ENCODE measurements around the gene NTNG1. TPM values are rescaled to one million over a fixed set of nuclear protein-coding genes. Genes with fewer than 3 reads are reported as not detected.

NTNG1 gene
- total RNA-seq, 1 experiment from 2014 or later, result 1.5 TPM

- H2BK12ac ChIP-seq (ENCODE audit: insufficient read length, low read depth, low read length), result no peak overlapping the region
- no peak overlapping the region for H3K18ac ChIP-seq (ENCODE audit: insufficient read length, low read depth, low read length)
- no peaks in the 10 kb centered on the region for H3K23me2 ChIP-seq (ENCODE audit: insufficient read length, low read depth, low read length, poor library complexity, severe bottlenecking)
- no peak for DNase-seq
- H3K14ac ChIP-seq (ENCODE audit: insufficient read depth, low read length), result no peak overlapping the region
- no peak overlapping the region for H3K4me3 Mint-ChIP-seq
- H3K27ac ChIP-seq (ENCODE audit: insufficient read length, low read depth, low read length), result no peak overlapping the region
- H3K9me3 Mint-ChIP-seq, result no peaks in the 10 kb centered on the region; a peak in 1 of 5 replicates
- H3K9ac ChIP-seq (ENCODE audit: extremely low read depth, insufficient read length, low read length), result no peak overlapping the region
- no peak for TF ChIP-seq CTCF (conservative IDR thresholded peaks at IDR 0.05)
- no CpG with 5 or more reads among the region's 1 CpG for WGBS (ENCODE audit: extremely low coverage, insufficient read length, low lambda C conversion rate)
- H3K4me1 ChIP-seq (ENCODE audit: insufficient read depth, low read length), result no peaks in the 10 kb centered on the region
- H2AFZ ChIP-seq (ENCODE audit: low read length), result no peak overlapping the region
- no peak overlapping the region for H2BK5ac ChIP-seq (ENCODE audit: insufficient read length, low read length)
- no peak overlapping the region for H2BK120ac ChIP-seq (ENCODE audit: low read depth, low read length, poor library complexity, severe bottlenecking)
- H2BK20ac ChIP-seq (ENCODE audit: low read depth, low read length, poor library complexity, severe bottlenecking), result no peak overlapping the region
- no peaks in the 10 kb centered on the region for H4K20me1 ChIP-seq (ENCODE audit: control insufficient read depth, insufficient read depth, insufficient read length)
- H3K27me3 ChIP-seq (ENCODE audit: insufficient read depth, low read length), result no peaks in the 10 kb centered on the region
- no peak overlapping the region for H3T11ph ChIP-seq (ENCODE audit: low read length)
- H3K4me1 Mint-ChIP-seq, result peaks cover 0 to 3% of the 10 kb centered on the region in 2 experiments; a peak in 1 of 4 replicates
- no peak overlapping the region for H3K4ac ChIP-seq (ENCODE audit: low read depth, low read length)
- H4K5ac ChIP-seq (ENCODE audit: insufficient read length, low read depth, low read length), result no peak overlapping the region
- no peak overlapping the region for H2AK5ac ChIP-seq (ENCODE audit: insufficient read length, low read length)
- H4K91ac ChIP-seq (ENCODE audit: insufficient read length, low read depth, low read length), result no peak overlapping the region
- no peaks in the 10 kb centered on the region for H3K36me3 Mint-ChIP-seq (ENCODE audit: insufficient read depth in 1 of 3, low read depth in 3 of 3)
- no peaks in the 10 kb centered on the region for H3K79me1 ChIP-seq (ENCODE audit: insufficient read depth, low read depth, low read length, poor library complexity, severe bottlenecking)
- H4K8ac ChIP-seq (replicated peaks; ENCODE audit: insufficient read length, low read depth, low read length), result no peak overlapping the region
- no peak overlapping the region for H3K4me2 ChIP-seq (ENCODE audit: insufficient read depth, insufficient read length, low read length)
- no peaks in the 10 kb centered on the region for H3K9me3 ChIP-seq (ENCODE audit: control insufficient read depth, low read depth, low read length)
- no peak overlapping the region for H3K56ac ChIP-seq (ENCODE audit: insufficient read length, low read depth, low read length)
- H2BK15ac ChIP-seq (ENCODE audit: low read depth, low read length), result no peak overlapping the region
- no peaks in the 10 kb centered on the region for H3K27me3 Mint-ChIP-seq (ENCODE audit: low read depth)
- no peak overlapping the region for H3K27ac Mint-ChIP-seq
- H3K79me2 ChIP-seq (ENCODE audit: insufficient read depth, low read length), result no peaks in the 10 kb centered on the region
- no peak overlapping the region for H3K23ac ChIP-seq (ENCODE audit: insufficient read length, low read depth, low read length)
These were observed 8.6 kb upstream of the NTNG1 start for GRCh38 chr1:107132195-107132594.
